Forelimb muscle (tissue), 1 donor: ENCODE results near the gene SLC28A3. TPM values are rescaled to one million over a fixed set of nuclear protein-coding genes. Genes with fewer than 3 reads are reported as not detected.
A peak's percentile ranks its signal among the peaks of the same experiment; 100 is the strongest.

Experiments
- DNase-seq: peaks from one replicate; pipeline ENCODE4 v3.0.0-alpha.2; 2013; ENCODE audit warnings: low read depth
- polyA plus RNA-seq: library from polyadenylated mRNA; unstranded; fragments of 120-200 nt; gene quantifications from one replicate; pipeline ENCODE4 v1.2.1, GENCODE V29; 2013; ENCODE audit not compliant: insufficient read length

Gene SLC28A3
- polyA plus RNA-seq, 1 donor: not detected

GRCh38 chr9:84300271-84300670, 40.3 kb downstream of the SLC28A3 start:
- no peak for DNase-seq

GRCh38 chr9:84297162-84297821, 43.3 kb downstream of the SLC28A3 start:
- no peak for DNase-seq

- DNase-seq: no peak
These were observed 44.3 kb downstream of the SLC28A3 start for GRCh38 chr9:84296146-84296843.

GRCh38 chr9:84294241-84294950, 46.2 kb downstream of the SLC28A3 start:
- DNase-seq: no peak

- DNase-seq: no peak
These were observed 47.4 kb downstream of the SLC28A3 start for GRCh38 chr9:84293001-84293798.

- DNase-seq: no peak
These were observed 55.2 kb downstream of the SLC28A3 start for GRCh38 chr9:84285381-84285780.

GRCh38 chr9:84283946-84284345, 56.6 kb downstream of the SLC28A3 start:
- DNase-seq: no peak

- DNase-seq: no peak
These were observed 62.4 kb downstream of the SLC28A3 start for GRCh38 chr9:84278130-84278529.

- DNase-seq: no peak
These were observed 62.9 kb downstream of the SLC28A3 start for GRCh38 chr9:84277646-84278045.

- DNase-seq: no peak
These were observed 63.8 kb downstream of the SLC28A3 start for GRCh38 chr9:84276741-84277140.

- no peak for DNase-seq
These were observed 68.5 kb downstream of the SLC28A3 start for GRCh38 chr9:84271921-84272556.

- peak; percentile 76 for DNase-seq
These were observed 69.0 kb downstream of the SLC28A3 start for GRCh38 chr9:84271531-84271900.

GRCh38 chr9:84270847-84271530, 69.6 kb downstream of the SLC28A3 start:
- DNase-seq: no peak

- DNase-seq: no peak
These were observed 74.4 kb downstream of the SLC28A3 start for GRCh38 chr9:84266087-84266561.

GRCh38 chr9:84264307-84265029, 76.1 kb downstream of the SLC28A3 start:
- DNase-seq: no peak

- DNase-seq: peak; percentile 44
These were observed 79.3 kb downstream of the SLC28A3 start for GRCh38 chr9:84261070-84261746.

- DNase-seq: no peak
These were observed 82.2 kb downstream of the SLC28A3 start for GRCh38 chr9:84258371-84258770.

GRCh38 chr9:84255696-84256095, 84.9 kb downstream of the SLC28A3 start:
- no peak for DNase-seq

- DNase-seq: no peak
These were observed 85.6 kb downstream of the SLC28A3 start for GRCh38 chr9:84254972-84255371.

- DNase-seq: no peak
These were observed 88.6 kb downstream of the SLC28A3 start for GRCh38 chr9:84251921-84252320.
